Measurements from ENCODE around the gene YIPF3. TPM values are rescaled to one million over a fixed set of nuclear protein-coding genes. Genes with fewer than 3 reads are reported as not detected.
"Not testable (repeated sequence)": the region's sequence is repeated elsewhere in the genome, so short reads cannot be mapped to it uniquely, and the experiment has no call there.

YIPF3 gene
- polyA plus RNA-seq (ENCODE audit: insufficient read length in 3 of 3), result 100 to 1,000 TPM; 140 to 164 (median 148) TPM
- long read RNA-seq, donor 1, transcript YIPF3-202 (9 exons, 1,576 nt), result major isoform, 53 of 85 reads
- long read RNA-seq, donor 1, partial matches to known transcripts, result 25 of 85 reads
- long read RNA-seq, donor 1, other reads (novel, unspliced or antisense), result 0 of 85 reads
- long read RNA-seq, donor 2, transcript YIPF3-211 (3 exons, 652 nt), result minor isoform, 6 of 144 reads
- long read RNA-seq, donor 2, transcript YIPF3-202 (9 exons, 1,576 nt), result major isoform, 86 of 144 reads
- long read RNA-seq, donor 2, partial matches to known transcripts, result 47 of 144 reads
- long read RNA-seq, donor 2, other reads (novel, unspliced or antisense), result 0 of 144 reads
- long read RNA-seq, donor 3, transcript YIPF3-202 (9 exons, 1,576 nt), result major isoform, 51 of 120 reads
- long read RNA-seq, donor 3, transcript YIPF3-211 (3 exons, 652 nt), result minor isoform, 13 of 120 reads
- long read RNA-seq, donor 3, partial matches to known transcripts, result 49 of 120 reads
- long read RNA-seq, donor 3, other reads (novel, unspliced or antisense), result 0 of 120 reads
- long read RNA-seq, donor 4, transcript YIPF3-202 (9 exons, 1,576 nt), result major isoform, 59 of 133 reads
- long read RNA-seq, donor 4, transcript YIPF3-211 (3 exons, 652 nt), result minor isoform, 6 of 133 reads
- long read RNA-seq, donor 4, transcript YIPF3-206 (3 exons, 605 nt), result minor isoform, 5 of 133 reads
- long read RNA-seq, donor 4, partial matches to known transcripts, result 59 of 133 reads
- long read RNA-seq, donor 4, other reads (novel, unspliced or antisense), result 0 of 133 reads
- long read RNA-seq, donor 5, transcript YIPF3-202 (9 exons, 1,576 nt), result major isoform, 39 of 70 reads
- long read RNA-seq, donor 5, partial matches to known transcripts, result 24 of 70 reads
- long read RNA-seq, donor 5, other reads (novel, unspliced or antisense), result 0 of 70 reads
- long read RNA-seq, donor 6, transcript YIPF3-202 (9 exons, 1,576 nt), result major isoform, 49 of 64 reads
- long read RNA-seq, donor 6, partial matches to known transcripts, result 8 of 64 reads
- long read RNA-seq, donor 6, other reads (novel, unspliced or antisense), result 0 of 64 reads
- long read RNA-seq, donor 7, transcript YIPF3-211 (3 exons, 652 nt), result minor isoform, 14 of 142 reads
- long read RNA-seq, donor 7, transcript YIPF3-202 (9 exons, 1,576 nt), result major isoform, 84 of 142 reads
- long read RNA-seq, donor 7, partial matches to known transcripts, result 40 of 142 reads
- long read RNA-seq, donor 7, other reads (novel, unspliced or antisense), result 0 of 142 reads
- long read RNA-seq, donor 8, transcript YIPF3-211 (3 exons, 652 nt), result minor isoform, 5 of 66 reads
- long read RNA-seq, donor 8, transcript YIPF3-202 (9 exons, 1,576 nt), result major isoform, 25 of 66 reads
- long read RNA-seq, donor 8, partial matches to known transcripts, result 34 of 66 reads
- long read RNA-seq, donor 8, other reads (novel, unspliced or antisense), result 0 of 66 reads
- long read RNA-seq, donor 9, transcript YIPF3-211 (3 exons, 652 nt), result minor isoform, 8 of 142 reads
- long read RNA-seq, donor 9, transcript YIPF3-202 (9 exons, 1,576 nt), result major isoform, 71 of 142 reads
- long read RNA-seq, donor 9, partial matches to known transcripts, result 55 of 142 reads
- long read RNA-seq, donor 9, other reads (novel, unspliced or antisense), result 5 of 142 reads
- long read RNA-seq, donor 10, transcript YIPF3-202 (9 exons, 1,576 nt), result major isoform, 38 of 132 reads
- long read RNA-seq, donor 10, transcript YIPF3-211 (3 exons, 652 nt), result minor isoform, 7 of 132 reads
- long read RNA-seq, donor 10, partial matches to known transcripts, result 67 of 132 reads
- long read RNA-seq, donor 10, other reads (novel, unspliced or antisense), result 18 of 132 reads
- long read RNA-seq, donor 11, transcript YIPF3-202 (9 exons, 1,576 nt), result major isoform, 25 of 85 reads
- long read RNA-seq, donor 11, partial matches to known transcripts, result 48 of 85 reads
- long read RNA-seq, donor 11, other reads (novel, unspliced or antisense), result 0 of 85 reads
- long read RNA-seq, donor 12, transcript YIPF3-202 (9 exons, 1,576 nt), result major isoform, 78 of 129 reads
- long read RNA-seq, donor 12, partial matches to known transcripts, result 41 of 129 reads
- long read RNA-seq, donor 12, other reads (novel, unspliced or antisense), result 0 of 129 reads
- long read RNA-seq, donor 13, transcript YIPF3-211 (3 exons, 652 nt), result minor isoform, 5 of 58 reads
- long read RNA-seq, donor 13, transcript YIPF3-202 (9 exons, 1,576 nt), result major isoform, 14 of 58 reads
- long read RNA-seq, donor 13, partial matches to known transcripts, result 29 of 58 reads
- long read RNA-seq, donor 13, other reads (novel, unspliced or antisense), result 0 of 58 reads
- long read RNA-seq, donor 14, transcript YIPF3-211 (3 exons, 652 nt), result minor isoform, 10 of 192 reads
- long read RNA-seq, donor 14, transcript YIPF3-206 (3 exons, 605 nt), result minor isoform, 9 of 192 reads
- long read RNA-seq, donor 14, transcript YIPF3-202 (9 exons, 1,576 nt), result major isoform, 65 of 192 reads
- long read RNA-seq, donor 14, partial matches to known transcripts, result 104 of 192 reads
- long read RNA-seq, donor 14, other reads (novel, unspliced or antisense), result 0 of 192 reads
- long read RNA-seq, donor 15, transcript YIPF3-202 (9 exons, 1,576 nt), result major isoform, 68 of 124 reads
- long read RNA-seq, donor 15, transcript YIPF3-211 (3 exons, 652 nt), result minor isoform, 5 of 124 reads
- long read RNA-seq, donor 15, partial matches to known transcripts, result 39 of 124 reads
- long read RNA-seq, donor 15, other reads (novel, unspliced or antisense), result 0 of 124 reads
- long read RNA-seq, donor 16, transcript YIPF3-202 (9 exons, 1,576 nt), result major isoform, 72 of 168 reads
- long read RNA-seq, donor 16, transcript YIPF3-211 (3 exons, 652 nt), result minor isoform, 7 of 168 reads
- long read RNA-seq, donor 16, partial matches to known transcripts, result 78 of 168 reads
- long read RNA-seq, donor 16, other reads (novel, unspliced or antisense), result 5 of 168 reads

- peak; percentile 98 for DNase-seq
Observed at GRCh38 chr6:43516697-43517504, at the start of gene YIPF3, which contains the start of gene POLR1C. YIPF3 (minus strand) TSS chr6:43516926; CDS start chr6:43516807, 119 bp downstream. POLR1C (plus strand) TSS chr6:43517089; CDS start chr6:43517110, 21 bp downstream.

- no peak for DNase-seq
Observed at GRCh38 chr6:43559328-43559727, 42.6 kb upstream of the YIPF3 start.

- not testable (repeated sequence) for DNase-seq
Observed at GRCh38 chr6:43557620-43558019, 40.9 kb upstream of the YIPF3 start.

GRCh38 chr6:43547222-43547621 is 30.5 kb upstream of the YIPF3 start:
- DNase-seq, result no peak

GRCh38 chr6:43544461-43544860 is 27.7 kb upstream of the YIPF3 start:
- no peak for DNase-seq

- DNase-seq, result no peak
Observed at GRCh38 chr6:43541774-43542471, 25.2 kb upstream of the YIPF3 start.

GRCh38 chr6:43540507-43540906 is 23.8 kb upstream of the YIPF3 start:
- no peak for DNase-seq

- not testable (repeated sequence) for DNase-seq
Observed at GRCh38 chr6:43539409-43539808, 22.7 kb upstream of the YIPF3 start.

GRCh38 chr6:43538986-43539385 is 22.3 kb upstream of the YIPF3 start:
- not testable (repeated sequence) for DNase-seq

GRCh38 chr6:43532201-43532600 is 15.5 kb upstream of the YIPF3 start:
- no peak for DNase-seq

- no peak for DNase-seq
Observed at GRCh38 chr6:43524483-43524961, 7.8 kb upstream of the YIPF3 start.

GRCh38 chr6:43523284-43523683 is 6.6 kb upstream of the YIPF3 start:
- DNase-seq, result no peak

- no peak for DNase-seq
Observed at GRCh38 chr6:43522547-43523261, 6.0 kb upstream of the YIPF3 start.

GRCh38 chr6:43521836-43522235 is 5.1 kb upstream of the YIPF3 start:
- DNase-seq, result no peak

- DNase-seq, result no peak
Observed at GRCh38 chr6:43520097-43520496, 3.4 kb upstream of the YIPF3 start.
